Tongue (tissue), 2 donors: ENCODE results near the gene ZBTB38. TPM values are rescaled to one million over a fixed set of nuclear protein-coding genes. Genes with fewer than 3 reads are reported as not detected.

Source experiments
- DNase-seq: peaks from one replicate; pipeline ENCODE4 v3.0.0-alpha.2; 2015
- total RNA-seq: library from RNA; depleted of rRNA; stranded (reverse); fragments of >200 nt; gene quantifications from one replicate; pipeline ENCODE4 v1.2.3, GENCODE V29; 2014

The ZBTB38 gene
- 71.2 TPM for total RNA-seq

DNA sequence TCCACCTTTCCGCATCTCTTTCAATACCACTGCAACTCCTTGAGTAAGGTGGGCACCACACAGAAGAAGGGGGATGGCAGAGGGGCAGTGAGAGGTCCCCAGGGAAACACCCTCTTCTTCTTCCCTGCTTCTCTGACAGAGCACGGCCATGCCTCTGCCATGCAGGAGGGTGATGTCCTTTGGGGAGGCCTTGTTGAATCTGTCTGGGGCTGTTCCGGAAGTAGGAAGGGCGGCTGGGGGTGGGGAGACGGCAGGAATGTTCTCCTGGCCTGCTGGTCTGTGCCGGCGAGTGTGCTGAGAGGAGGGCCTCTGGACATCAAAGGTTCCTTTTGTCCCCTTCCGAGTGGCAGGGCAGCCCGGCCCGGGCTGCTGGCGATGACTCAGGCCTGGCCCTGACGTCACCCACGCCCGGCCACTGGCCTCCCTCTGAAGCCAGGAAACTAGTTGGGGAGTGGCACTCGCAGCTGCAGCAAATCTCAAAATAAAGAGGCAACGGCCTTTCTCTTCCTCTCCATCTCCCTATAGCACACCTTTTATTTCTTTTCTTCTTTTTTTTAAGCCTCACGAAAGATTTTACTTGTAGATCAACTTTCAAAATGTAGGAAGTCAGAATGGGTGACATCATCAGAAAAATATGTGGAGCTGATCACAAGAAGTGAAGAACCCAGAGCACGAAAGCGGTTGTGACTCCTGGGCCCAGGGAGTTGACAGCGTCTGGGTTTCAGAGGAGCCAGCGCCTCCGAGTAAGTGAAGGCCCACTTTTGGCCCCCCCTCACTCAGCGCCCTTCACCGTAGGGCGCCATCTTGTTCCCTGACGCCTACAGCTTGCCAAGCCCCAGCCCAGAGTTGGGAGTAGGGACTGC, at the start of gene ZBTB38:
TSS of gene ZBTB38 (plus strand) at position 443 of the 863 bp plus-strand sequence. CDS start 73,885 bp downstream, outside the sequence.
- peak; percentile 75 for DNase-seq

DNA sequence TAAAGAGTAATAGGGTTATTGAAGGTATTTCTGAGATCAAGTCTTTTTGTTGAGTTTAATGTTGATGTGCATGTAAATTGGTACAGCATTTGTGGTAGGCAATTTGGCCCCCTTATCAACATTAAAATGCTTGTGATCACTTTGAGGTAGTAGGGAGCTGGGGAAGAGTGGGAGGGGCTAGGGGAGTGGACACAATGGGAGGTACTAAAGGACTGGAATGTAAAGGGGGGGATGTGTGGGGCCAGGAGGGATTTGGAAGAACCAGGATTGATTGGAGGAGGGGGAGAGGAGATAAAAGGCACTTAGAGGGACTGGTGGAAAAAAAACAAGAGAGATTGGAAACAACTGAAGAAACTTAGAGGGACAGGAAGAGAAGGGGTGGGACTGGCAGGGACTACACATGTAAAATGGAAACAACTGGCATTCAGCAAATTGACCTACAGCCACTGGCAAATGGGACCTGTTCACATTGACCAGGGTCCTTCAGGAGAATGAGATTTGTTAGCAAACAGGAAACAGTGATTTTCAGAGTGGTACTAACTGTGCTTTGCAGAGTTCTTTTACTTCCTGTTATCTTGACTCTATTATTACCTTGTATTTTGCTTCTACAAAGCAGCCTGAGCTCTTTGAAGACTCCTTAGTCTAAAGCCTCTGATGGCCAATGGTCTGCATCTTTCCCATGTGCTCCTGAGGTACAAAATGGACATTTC, 47.8 kb upstream of the ZBTB38 start:
- DNase-seq, result no peak

DNA sequence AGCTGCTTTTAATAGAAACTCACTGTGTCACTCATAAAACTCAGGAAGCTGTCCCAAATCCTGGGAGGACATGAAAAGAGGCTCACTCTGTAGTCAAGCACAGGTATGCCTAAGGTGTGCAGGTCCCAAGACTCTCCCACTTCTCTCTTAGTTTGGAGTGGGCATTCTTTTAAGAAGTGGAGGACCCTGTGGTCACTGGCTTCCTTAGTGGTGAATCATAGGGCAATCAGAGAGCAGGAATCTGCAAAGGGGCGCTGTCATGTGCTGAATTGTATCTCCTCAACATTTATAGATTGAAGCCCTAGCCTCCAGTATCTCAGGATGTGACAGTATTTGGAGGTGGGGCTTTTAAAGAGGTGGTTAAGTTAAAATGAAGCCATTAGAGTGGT, 47.2 kb upstream of the ZBTB38 start:
- no peak for DNase-seq

- DNase-seq, result no peak
Measured at GRCh38 chr3:141323936-141324704, 44.2 kb upstream of the ZBTB38 start.

GRCh38 chr3:141326123-141326522, 42.2 kb upstream of the ZBTB38 start:
- no peak for DNase-seq

- no peak for DNase-seq
Measured at GRCh38 chr3:141326626-141327025, 41.7 kb upstream of the ZBTB38 start.

DNA sequence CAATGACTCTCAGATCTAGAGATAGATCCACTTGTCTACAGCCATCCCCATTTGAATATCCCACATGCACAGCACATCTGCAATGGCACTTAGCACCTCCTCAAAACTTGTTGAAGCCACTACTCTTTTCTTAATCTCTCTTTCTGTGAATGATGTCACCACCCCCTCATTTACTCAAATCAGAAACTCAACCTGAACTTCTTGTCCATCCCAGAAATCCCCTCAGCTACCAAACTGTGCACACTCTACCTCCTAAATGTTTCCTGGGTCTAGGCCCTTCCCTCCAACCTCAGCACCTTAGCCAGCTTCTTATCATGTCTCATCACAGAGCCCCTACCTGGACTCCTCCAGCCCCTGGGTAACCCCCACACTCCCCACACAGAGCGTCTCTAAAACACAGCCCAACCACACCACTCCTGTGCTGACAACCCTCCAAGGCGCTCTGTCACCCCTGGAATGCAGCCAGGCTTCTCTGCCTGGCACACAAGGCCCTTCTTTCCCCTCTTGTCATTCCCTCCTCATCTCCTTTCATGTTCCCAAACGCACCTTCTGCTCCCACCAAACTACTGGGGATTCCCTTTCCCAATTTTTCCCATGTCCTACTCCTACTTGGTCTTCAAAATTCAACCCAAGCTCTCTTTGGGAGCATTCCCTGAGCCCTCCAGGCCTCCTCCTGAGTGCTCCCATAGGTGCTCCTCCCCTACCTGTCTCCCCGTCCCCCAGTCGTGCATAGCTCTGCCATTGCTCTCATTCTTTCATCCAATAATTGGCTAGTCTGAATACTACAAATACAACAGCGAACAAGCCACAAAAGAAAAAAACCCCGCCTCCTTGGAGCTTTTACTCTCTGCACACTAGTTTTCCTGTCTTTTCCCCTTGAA, 39.8 kb upstream of the ZBTB38 start:
- no peak for DNase-seq

- no peak for DNase-seq
Measured at GRCh38 chr3:141330235-141330634, 38.1 kb upstream of the ZBTB38 start.

DNA sequence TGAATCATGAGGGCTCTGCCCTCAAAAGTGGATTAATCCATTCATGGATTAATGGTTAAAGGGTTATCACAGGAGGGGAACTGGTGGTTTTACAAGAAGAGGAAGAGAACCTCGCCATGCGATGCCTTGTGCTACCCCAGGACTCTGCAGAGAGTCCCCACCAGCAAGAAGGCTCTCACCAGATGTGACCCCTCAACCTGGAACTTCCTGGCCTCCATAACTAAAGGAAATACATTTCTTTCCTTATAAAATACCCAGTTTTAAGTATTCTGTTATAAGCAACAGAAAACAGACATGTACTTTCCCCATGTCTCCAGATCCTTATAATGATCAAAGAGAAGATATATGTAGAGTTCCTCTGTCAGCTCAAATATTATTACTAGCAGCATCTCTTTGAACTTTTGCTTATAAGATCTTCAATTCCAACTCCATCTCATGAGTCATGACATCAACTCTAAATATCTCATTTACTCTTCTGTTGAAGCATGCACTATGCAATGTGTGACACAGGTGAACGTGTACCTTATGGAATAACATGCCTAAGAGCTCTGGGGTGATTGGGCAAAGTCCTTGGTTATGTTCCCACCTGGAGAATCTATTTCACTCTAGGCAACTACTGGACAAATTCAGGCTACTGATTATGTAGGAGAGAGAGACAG, 37.5 kb upstream of the ZBTB38 start:
- no peak for DNase-seq

- DNase-seq, result no peak
Measured at GRCh38 chr3:141331377-141332318, 36.7 kb upstream of the ZBTB38 start.

DNA sequence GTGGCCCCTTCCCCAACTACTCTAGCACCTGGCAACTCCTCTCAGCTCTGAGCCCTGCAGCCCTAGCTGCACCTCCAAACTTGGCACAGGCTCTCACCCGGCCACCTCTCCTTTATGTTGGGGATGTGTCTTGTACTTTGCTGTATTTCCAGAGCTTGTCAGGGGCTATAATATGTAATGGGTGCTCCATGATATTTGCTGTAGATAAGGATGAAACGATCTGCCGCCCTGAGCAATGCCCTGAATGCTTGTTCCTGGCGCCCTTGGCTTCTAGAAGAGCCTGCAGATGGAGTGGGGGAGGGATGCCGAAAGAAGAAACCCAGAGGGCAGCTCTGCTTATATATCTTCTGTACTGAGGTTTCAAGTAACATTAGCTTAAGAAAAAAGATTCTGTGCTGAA, 35.9 kb upstream of the ZBTB38 start:
- DNase-seq, result no peak

DNA sequence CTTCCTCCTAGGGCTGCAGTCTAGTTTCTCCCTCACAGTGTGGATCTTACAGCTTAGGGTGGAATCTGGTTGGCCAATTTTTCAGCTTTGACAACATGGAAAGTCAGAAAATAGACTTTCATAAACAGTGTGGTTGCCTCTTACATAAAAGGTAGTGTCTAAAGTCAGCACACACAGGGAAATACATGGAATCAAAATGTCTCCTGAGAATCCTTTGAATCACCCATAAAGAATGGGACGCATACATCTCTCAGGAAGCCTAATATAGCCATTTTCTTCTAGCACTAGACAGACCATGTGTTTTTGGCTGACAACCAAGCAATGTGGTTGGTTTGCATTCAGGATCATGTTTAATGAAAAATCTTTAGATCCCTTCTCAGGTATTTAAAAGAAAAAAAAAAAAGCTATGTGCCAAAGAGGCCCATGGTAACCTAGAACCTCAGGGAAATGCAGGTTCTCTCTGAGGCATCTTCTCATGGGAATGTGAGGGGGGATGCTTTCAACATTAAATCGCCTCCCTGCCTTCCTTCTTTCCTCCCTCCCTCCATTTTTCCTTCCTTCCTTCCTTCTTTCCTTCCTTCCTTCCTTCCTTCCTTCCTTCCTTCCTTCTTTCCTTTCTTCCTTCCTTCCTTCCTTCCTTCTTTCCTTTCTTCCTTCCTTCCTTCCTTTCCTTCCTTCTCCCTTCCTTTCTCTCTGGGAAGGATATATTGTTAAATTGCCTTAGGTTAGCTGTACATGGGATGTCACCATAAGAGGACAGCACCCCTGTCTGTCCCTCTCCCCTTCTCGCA, 34.3 kb upstream of the ZBTB38 start:
- no peak for DNase-seq

GRCh38 chr3:141334627-141335250, 33.6 kb upstream of the ZBTB38 start:
- DNase-seq, result no peak

DNA sequence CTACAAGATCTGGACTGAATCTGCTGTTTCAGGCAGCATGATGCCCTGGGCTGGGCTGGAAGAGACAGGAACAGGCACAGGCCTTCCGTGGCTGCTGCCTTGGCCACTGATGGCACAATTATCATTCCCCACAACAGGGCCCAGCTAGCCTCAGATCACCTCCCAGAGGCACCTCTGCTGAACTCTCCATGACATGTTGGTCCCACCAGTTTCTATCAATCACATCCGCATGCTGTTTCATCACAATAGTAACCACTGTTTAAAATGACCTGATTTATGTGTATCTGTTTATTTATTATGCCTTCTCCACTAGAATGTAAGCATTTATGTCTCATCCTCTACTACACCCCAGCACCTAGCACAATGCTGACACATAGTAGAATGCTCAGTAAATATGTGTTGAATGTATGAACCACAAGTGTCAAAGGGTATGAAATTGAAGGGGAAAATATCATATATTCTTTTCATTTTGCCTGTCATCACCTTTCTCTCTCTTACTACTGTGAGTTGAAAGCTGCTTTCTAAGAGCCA, 32.7 kb upstream of the ZBTB38 start:
- DNase-seq, result no peak

DNA sequence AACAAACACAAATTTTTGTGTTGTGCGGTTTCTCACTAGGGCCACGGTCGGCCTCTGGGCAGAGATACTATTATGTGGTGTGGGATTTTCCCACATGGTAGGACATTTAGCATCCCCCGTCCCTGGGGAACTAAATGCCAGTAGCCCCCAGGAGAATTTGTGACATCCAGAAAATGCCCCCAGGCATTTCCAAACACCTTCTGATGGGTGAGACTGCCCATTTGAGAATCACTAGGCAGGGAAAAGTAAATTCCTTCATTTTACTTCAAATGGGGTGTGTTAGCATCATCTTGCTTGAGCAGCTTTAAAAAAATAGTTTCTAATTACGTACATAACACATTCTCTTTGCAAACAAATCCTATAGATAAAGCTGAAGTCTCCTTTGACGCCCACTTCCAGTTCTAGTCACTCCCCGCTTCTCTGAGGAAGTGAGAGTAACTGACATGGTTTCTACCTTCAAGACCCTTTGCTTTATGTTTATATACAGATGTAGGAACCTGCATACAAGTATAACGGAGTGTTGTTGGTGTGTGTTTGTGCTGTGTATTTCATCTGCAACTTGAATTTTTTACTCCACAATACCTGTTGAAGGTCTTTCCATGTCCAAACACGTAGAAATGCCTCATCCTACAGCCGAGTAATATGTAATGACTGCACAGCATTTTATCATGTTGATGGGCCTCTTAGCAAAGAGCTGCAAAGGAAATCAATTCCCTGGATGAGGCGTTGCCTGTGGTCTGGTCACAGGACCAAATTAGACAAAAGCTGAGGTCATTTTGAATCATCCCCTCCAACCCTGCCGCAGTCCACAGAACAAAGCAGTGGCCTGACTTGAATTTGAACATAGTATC, 31.4 kb upstream of the ZBTB38 start:
- no peak for DNase-seq

DNA sequence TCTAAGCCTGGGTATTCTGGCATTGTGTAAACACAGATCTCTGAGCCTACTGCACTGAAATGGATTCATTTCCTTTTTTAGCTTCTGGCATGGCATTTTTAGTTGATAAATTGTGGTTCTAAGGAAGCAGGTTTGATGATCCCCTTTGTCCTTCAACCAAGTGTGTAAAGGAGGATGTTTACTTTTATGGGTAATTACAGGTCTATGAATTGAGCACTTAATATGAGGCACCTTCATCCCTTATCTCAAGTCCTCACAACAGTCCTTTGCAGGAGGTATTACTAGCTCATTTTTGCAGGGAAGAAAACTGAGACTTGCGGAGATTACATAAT, 30.8 kb upstream of the ZBTB38 start:
- DNase-seq, result no peak

DNA sequence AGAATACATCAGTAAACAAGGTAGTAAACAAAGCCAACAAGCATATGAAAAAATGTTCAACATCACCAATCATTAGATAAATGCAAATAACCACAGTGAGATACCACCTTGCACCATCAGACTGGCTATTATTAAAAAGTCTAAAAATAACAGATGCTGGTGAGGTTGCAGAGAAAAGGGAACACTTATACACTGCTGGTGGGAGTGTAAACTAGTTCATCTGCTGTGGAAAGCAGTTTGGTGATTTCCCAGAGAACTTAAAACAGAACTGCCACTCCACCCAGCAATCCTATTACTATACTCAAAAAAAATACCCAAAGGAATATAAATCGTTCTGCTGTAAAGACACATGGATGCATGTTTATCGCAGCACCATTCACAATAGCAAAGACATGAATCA, 30.3 kb upstream of the ZBTB38 start:
- DNase-seq, result no peak

DNA sequence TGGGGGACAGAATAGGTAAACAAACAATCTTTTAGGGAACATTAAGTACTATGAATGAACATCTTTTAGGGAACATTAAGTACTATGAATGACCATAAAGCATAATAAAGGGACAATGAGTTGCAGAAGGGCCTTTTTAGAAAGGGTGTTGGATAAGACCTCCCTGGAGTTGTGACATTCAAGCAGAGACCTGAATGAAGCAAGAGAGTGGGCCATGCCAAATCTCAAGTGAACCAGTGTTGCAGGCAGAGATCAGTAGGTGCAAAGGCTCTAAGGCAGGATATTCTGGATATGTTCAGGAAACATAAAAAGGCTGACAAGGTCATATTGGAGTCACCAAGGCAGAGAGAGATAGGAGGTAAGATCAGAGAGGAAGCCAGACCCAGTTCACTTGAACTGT, 29.4 kb upstream of the ZBTB38 start:
- DNase-seq, result no peak
